Measurements from ENCODE around the gene NDE1.
"Not testable (repeated sequence)": the region's sequence is repeated elsewhere in the genome, so short reads cannot be mapped to it uniquely, and the experiment has no call there.

The NDE1 gene

DNA sequence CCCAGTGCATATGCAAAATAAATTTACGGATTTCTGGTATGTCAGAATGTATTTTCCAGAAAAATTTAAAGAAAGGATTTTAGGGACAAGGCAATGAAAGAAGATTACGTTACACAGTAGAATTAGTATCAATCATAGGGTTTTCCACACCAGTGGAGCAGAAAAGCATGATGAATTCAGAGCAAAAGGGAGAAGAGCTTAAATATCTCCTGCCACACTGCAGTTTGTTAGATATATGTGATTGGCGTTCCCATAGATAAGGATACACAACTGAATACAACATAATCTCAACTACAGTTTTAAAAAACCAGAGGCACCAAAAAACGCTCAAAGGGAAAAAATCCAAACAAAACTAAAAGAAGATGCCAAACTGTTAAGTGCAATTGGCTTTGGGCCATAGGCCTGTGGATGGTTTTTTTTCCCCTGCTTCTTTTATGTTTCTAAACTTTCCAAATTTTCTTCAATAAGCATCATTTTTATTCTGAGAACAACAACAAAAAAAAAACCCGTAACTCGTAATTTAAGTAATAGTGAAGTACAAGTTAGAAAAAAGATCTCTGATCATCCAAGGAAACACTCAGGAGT lies 29.3 kb upstream of the NDE1 start:
- DNase-seq (ENCODE audit: low read depth in 1 of 2, low spot score in 1 of 2): no peak

GRCh38 chr16:15621456-15621855 lies 28.6 kb upstream of the NDE1 start:
- no peak for DNase-seq (ENCODE audit: low read depth in 1 of 2, low spot score in 1 of 2)

DNA sequence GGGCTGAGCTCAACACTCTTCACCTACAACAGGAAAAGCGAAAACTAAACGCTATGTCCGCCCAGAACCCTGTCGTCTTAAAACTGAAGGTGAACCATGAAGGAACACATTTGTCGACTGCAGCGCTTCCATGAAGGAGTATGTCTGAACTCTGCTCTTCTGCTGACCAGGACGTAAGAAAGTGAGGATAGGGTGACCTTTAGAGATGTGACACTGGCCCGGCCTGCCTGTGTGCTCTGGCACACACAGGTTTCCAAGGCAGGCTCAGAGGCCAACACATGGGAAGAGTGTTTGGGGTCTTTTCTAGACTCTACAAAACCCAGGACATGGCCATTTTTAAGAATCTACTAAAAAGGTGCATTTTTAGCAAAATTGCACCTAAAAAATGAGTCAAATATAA lies 28.2 kb upstream of the NDE1 start:
- no peak for DNase-seq (ENCODE audit: low read depth in 1 of 2, low spot score in 1 of 2)

DNA sequence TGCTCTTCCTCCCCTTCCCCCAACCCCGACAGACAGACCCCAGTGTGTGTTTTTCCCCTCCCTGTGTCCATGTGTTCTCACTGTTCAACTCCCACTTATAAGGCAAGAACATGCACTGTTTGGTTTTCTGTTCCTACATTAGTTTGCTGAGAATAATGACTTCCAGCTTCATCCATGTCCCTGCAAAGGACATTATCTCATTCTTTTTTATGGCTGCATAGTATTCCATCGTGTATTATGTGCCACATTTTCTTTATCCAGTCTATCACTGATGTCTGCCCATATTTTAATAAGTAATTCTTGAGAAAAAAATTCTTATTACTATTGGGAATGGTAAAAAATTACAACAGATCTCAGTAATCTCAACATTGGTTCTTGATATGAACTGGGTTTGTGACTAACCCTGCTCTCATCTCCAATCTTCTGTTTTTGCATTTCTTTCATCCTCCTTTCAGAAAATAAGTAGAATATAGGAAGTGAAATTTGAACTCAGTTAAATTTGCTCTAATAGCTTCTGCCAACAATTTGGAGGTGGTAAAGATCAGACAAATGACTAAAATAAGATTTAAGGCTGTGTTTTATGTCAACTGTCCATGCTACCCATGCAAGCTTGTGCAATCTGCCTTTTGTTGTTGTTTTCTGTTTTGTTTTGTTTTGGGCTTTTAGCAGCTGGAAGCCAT lies 18.2 kb upstream of the NDE1 start:
- DNase-seq (ENCODE audit: low read depth in 1 of 2, low spot score in 1 of 2): no peak

DNA sequence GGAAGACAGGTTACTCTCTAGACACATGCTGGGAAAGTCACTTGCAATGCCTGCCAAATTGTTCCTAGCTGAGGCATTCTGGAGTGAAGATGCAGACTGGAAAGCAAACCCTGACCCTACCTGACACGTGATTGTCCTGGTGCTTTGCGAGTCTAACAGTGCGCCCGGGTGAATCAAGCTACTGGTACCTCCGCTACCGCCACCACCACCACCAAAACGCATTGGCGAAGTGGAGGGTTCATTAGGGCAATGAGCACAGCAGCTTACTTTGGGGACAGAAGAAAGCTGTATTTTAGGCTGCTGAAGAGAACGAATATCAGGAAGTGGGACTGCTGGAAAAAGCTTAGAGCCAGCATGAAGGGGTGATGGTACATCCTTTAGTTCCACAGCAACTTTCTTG lies 14.1 kb upstream of the NDE1 start:
- no peak for DNase-seq (ENCODE audit: low read depth in 1 of 2, low spot score in 1 of 2)

DNA sequence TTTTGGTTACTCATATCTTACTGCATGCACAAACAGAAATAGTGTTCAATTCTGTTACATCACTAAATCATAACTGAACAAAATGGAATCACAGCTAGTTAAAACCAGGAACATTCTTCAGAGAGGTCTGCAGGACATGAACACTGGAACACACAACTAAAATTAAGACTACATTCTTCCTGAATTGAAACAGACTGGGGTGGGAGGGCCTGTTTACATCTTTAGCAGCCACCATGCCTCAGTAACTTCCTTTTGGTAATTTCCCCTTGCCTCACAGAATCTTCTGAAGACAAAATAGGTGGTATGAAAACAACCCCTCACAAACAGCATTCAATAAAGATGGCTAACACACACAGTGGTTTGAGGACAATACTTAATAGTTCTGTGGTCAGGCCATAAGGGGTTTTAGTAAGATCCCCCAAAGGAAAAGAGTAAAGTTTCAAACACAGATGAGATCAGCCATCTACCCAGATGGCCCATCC lies 13.6 kb upstream of the NDE1 start:
- DNase-seq (ENCODE audit: low read depth in 1 of 2, low spot score in 1 of 2): no peak

DNA sequence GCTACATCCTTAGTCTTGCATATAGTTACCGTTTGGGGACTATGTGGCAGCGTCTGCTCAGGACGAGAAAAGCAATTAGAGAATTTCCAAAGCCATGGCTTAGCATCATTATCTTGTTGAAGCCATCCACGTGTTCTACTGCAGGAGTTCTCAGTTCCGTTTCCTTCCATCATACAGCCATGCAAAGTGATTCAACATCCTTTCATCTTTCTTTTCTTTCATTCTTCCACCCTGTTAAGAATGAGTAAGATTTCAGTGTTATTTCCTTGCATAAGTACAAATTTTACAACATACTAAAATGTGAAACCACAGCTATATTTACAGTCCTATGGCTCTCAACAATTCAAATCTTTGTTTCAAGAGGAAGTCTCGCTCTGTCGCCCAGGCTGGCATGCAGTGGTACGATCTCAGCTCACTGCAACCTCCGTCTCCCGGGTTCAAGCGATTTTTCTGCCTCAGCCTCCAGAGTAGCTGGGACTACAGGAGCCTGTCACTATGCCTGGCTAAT lies 10.9 kb upstream of the NDE1 start:
- no peak for DNase-seq (ENCODE audit: low read depth in 1 of 2, low spot score in 1 of 2)

GRCh38 chr16:15640966-15641365 lies 9.1 kb upstream of the NDE1 start:
- DNase-seq (ENCODE audit: low read depth in 1 of 2, low spot score in 1 of 2): no peak

DNA sequence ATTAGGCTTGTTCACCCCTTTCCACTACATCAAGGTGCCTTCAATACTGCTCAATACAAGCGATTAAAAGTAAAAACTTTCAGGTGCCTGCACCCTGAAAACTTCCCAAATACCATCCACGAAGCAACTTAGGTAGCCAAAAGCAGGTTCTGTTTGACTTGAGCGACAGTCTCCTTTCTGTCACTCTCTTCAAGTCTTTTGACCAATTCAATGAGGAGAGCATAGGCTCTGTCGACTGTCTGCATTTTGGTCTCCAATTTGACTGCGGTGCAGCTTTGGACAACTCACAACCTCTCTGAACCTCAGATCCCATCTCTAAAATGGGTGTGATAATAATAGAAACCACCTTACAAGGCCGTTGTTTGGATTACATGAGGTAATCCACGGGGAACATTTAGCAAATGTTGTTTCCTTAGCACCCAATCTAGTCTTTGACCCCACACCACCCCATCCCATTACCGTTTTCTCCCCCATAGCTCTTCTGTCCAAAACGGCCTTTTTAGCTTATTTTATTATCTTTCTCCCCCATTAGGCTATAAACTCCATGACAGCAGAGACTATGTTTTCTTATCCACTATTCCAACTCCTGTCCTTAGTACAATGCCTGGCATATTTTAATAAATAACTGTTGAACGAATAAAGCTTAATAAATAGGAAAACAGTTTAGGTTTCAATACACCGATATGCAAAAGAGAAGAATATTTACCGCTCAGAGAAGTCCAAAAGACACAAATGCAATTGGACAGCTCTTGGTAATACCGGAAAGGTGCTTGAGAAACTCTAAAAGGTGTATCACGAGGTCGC lies 8.1 kb upstream of the NDE1 start:
- no peak for DNase-seq (ENCODE audit: low read depth in 1 of 2, low spot score in 1 of 2)

- DNase-seq (ENCODE audit: low read depth in 1 of 2, low spot score in 1 of 2): peak; percentile 35 to 59
Measured at GRCh38 chr16:15642557-15643047, 7.4 kb upstream of the NDE1 start.

DNA sequence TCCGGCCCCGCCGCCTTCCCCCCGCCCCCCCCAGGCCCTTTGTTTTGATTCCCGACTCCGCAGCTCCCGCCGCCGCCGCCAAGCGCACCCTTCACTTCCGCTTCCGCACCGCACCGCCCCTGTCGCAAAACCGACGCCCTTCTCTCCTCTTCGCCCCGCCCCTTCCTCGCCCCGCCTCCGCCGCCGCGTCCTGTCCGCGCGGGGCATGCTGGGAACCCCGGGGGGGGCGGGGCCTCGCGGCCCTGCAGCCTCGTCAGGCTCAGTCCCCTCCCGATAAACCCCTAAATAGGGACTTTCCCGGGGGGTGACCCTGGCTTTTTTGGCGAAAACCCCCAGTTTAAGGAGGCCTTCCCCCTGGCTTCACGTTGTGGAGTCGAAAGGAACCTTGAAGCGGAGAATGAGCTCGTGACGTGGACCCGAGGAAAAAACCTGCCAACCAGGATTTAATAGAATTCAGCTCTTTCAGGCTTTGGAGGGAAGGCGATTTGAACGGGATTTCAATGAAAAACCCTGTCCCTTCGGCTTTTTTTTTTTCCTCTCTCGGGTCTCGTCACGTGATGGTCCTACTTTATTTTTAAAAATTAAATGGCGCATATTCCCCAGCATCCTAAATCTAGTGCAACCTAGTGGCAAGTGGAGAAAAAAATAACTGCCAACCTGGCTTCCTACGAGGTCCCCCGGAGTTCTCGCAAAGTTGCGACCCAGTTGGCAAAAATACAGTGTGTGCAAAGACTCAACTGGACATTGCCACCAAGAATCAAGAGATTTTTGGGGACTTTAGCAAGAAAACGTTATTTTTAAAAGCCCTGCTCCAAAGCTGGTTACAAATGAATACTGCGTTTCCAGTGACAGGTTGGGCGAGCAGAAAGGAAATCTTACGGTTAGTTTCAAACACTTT lies 6.7 kb upstream of the NDE1 start, which contains the start of gene MARF1:
TSS of gene MARF1 (minus strand) at position 107 of the 898 bp plus-strand sequence. CDS start 3,921 bp downstream, outside the sequence.
- peak; percentile 98 to 99 for DNase-seq (ENCODE audit: low read depth in 1 of 2, low spot score in 1 of 2)

- DNase-seq (ENCODE audit: low read depth in 1 of 2, low spot score in 1 of 2): no peak
Measured at GRCh38 chr16:15643946-15644250, 6.1 kb upstream of the NDE1 start.

DNA sequence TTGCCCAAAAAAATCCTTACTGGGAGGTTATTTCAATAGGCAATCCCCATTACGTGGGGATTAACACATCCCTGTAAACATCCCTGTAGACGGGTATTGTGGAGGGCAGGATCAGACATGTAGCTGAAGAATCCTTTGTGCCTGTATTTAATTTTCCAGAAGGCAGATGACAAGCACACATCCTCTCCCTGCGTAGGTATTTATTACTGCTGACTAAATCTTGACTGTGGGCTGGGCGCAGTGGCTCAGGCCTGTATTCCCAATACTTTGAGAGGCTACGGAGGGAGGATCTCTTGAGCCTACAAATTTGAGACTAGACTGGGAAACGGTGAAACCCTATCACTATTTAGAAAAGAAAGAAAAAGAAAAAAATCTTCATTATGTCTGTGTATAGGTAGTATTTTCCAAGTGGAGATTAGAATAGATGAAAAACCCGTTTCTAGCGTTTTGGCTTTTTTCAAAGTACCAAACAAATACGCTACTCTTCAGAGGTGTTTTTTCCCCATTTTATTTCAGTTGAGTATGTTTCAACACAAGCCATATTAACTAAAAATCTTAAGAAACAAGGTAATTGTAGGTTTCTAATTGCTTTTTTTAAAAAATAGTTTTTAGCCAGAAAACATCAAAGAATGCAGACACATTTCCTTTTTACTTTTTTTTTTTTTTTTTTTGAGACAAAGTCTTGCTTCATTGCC lies 5.6 kb upstream of the NDE1 start:
- no peak for DNase-seq (ENCODE audit: low read depth in 1 of 2, low spot score in 1 of 2)

GRCh38 chr16:15644962-15645465 lies 5.0 kb upstream of the NDE1 start:
- not testable (repeated sequence) for DNase-seq (ENCODE audit: low read depth in 1 of 2, low spot score in 1 of 2)

GRCh38 chr16:15646557-15647293 lies 3.3 kb upstream of the NDE1 start:
- DNase-seq (ENCODE audit: low read depth in 1 of 2, low spot score in 1 of 2): not testable (repeated sequence)

DNA sequence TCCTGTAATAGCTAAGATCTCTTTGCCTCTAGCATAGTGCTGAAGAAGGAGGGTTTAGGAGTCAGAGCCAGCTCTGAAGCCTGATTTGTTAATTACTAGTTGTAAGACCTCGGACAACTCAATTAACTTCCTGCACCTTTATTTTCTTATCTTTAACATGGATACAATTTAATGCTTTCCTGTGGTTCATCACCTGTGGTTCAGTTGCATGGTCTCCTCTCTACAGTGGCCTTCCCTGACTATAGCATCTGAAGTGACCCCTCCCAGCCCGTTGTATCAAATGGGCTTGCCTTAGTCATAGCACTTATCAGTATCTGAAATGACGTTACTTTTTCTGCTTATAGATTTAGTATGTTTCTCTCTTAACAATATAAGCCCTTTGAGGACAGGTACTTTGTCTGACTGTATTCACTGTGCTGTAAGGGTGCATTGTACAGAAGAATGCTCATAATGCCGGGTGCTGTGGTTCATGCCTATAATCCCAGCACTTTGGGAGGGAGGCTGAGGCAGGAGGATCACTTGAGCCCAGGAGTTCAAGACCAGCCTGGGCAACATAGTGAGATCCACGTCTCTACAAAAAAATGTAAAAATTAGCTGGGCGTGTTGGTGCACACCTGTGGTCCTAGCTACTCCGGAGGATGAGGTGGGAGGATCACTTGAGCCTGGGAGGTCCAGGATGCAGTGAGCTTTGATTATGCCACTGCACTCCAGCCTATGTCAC lies 2.6 kb upstream of the NDE1 start:
- no peak for DNase-seq (ENCODE audit: low read depth in 1 of 2, low spot score in 1 of 2)

- no peak for DNase-seq (ENCODE audit: low read depth in 1 of 2, low spot score in 1 of 2)
Measured at GRCh38 chr16:15648135-15648730, 1.8 kb upstream of the NDE1 start.

- DNase-seq (ENCODE audit: low read depth in 1 of 2, low spot score in 1 of 2): not testable (repeated sequence)
Measured at GRCh38 chr16:15649311-15649710, 734 bp upstream of the NDE1 start.

All from activated CD4-positive, alpha-beta T cell treated with anti-CD3 and anti-CD28 coated beads, Interleukin-2, amount 50 U/mL, for 24 hours (primary cell).